ENCODE measurements around the gene ASGR2.

The ASGR2 gene

DNA sequence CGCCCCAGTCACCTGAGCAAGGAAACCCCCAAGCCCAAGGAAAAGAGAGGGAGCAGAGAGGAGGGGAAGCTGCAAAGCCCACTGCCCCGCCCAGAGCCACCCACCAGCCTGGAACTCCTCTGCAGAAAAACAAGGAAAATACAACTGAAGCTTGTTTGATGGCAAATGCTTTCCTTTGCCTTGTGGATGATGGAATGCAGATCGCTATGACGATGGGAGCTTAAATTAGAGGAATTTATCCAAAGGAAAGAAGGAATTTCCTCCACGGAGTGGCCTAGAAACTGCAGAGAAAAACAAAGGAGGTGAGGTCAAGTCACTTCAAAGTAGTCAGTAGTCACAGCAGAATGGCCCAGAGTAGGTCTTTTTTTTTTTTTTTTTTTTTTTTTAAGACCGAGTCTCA lies 31.5 kb upstream of the ASGR2 start:
- H3K79me2 ChIP-seq (ENCODE audit: insufficient read depth, low read depth): no peaks in the 10 kb centered on the region
- H3K4me1 ChIP-seq (ENCODE audit: low read depth, poor library complexity, severe bottlenecking): no peaks in the 10 kb centered on the region
- no peaks in the 10 kb centered on the region for H4K20me1 ChIP-seq (ENCODE audit: insufficient read depth)
- no peaks in the 10 kb centered on the region for H3K36me3 ChIP-seq (ENCODE audit: insufficient read depth)
- H3K27ac ChIP-seq: no peak overlapping the region
- no peak overlapping the region for H3K9ac ChIP-seq
- H3K27me3 ChIP-seq (ENCODE audit: insufficient read depth, low read depth): no peaks in the 10 kb centered on the region
- no peak overlapping the region for H3K4me2 ChIP-seq
- TF ChIP-seq, protein P1, sequence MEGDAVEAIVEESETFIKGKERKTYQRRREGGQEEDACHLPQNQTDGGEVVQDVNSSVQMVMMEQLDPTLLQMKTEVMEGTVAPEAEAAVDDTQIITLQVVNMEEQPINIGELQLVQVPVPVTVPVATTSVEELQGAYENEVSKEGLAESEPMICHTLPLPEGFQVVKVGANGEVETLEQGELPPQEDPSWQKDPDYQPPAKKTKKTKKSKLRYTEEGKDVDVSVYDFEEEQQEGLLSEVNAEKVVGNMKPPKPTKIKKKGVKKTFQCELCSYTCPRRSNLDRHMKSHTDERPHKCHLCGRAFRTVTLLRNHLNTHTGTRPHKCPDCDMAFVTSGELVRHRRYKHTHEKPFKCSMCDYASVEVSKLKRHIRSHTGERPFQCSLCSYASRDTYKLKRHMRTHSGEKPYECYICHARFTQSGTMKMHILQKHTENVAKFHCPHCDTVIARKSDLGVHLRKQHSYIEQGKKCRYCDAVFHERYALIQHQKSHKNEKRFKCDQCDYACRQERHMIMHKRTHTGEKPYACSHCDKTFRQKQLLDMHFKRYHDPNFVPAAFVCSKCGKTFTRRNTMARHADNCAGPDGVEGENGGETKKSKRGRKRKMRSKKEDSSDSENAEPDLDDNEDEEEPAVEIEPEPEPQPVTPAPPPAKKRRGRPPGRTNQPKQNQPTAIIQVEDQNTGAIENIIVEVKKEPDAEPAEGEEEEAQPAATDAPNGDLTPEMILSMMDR (conservative IDR thresholded peaks at IDR 0.05; ENCODE audit: low read depth, low read length): no peak
- no peak overlapping the region for H2AFZ ChIP-seq (ENCODE audit: low read depth)
- no peak overlapping the region for H3K4me3 ChIP-seq (IDR thresholded peaks at IDR 0.05; ENCODE audit: insufficient read depth, low read depth, low read length)

- TF ChIP-seq, protein P1 (conservative IDR thresholded peaks at IDR 0.05; ENCODE audit: low read depth, low read length): no peak
- H4K20me1 ChIP-seq (ENCODE audit: insufficient read depth): no peaks in the 10 kb centered on the region
- H2AFZ ChIP-seq (ENCODE audit: low read depth): no peak overlapping the region
- no peaks in the 10 kb centered on the region for H3K79me2 ChIP-seq (ENCODE audit: insufficient read depth, low read depth)
- H3K4me3 ChIP-seq (IDR thresholded peaks at IDR 0.05; ENCODE audit: insufficient read depth, low read depth, low read length): no peak overlapping the region
- no peaks in the 10 kb centered on the region for H3K36me3 ChIP-seq (ENCODE audit: insufficient read depth)
- no peak overlapping the region for H3K27ac ChIP-seq
- no peaks in the 10 kb centered on the region for H3K4me1 ChIP-seq (ENCODE audit: low read depth, poor library complexity, severe bottlenecking)
- H3K27me3 ChIP-seq (ENCODE audit: insufficient read depth, low read depth): no peaks in the 10 kb centered on the region
- no peak overlapping the region for H3K9ac ChIP-seq
- no peak overlapping the region for H3K4me2 ChIP-seq
Measured at GRCh38 chr17:7144213-7144612, 29.6 kb upstream of the ASGR2 start.

DNA sequence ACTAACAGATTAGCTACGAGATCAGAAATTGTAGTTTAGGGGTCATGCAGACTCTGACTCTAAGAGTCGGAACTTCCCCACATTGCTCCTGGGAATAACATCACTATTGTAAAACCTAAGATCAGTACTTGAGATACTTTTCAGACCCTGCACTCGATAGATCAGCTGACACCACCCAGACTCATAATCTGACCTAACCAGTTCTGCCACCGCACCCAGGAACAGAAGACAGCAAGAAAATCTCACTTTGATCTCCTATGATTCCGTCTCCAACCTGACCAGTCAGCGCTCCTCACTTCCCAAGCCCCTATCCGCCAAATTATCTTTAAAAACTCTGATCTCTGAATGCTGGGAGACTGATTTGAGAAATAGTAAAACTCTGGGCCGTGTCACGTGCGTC lies 27.2 kb upstream of the ASGR2 start:
- no peaks in the 10 kb centered on the region for H3K4me1 ChIP-seq (ENCODE audit: low read depth, poor library complexity, severe bottlenecking)
- H3K36me3 ChIP-seq (ENCODE audit: insufficient read depth): no peaks in the 10 kb centered on the region
- H3K27ac ChIP-seq: no peak overlapping the region
- no peak overlapping the region for H3K9ac ChIP-seq
- no peaks in the 10 kb centered on the region for H3K79me2 ChIP-seq (ENCODE audit: insufficient read depth, low read depth)
- TF ChIP-seq, protein P1 (conservative IDR thresholded peaks at IDR 0.05; ENCODE audit: low read depth, low read length): no peak
- no peak overlapping the region for H2AFZ ChIP-seq (ENCODE audit: low read depth)
- no peaks in the 10 kb centered on the region for H4K20me1 ChIP-seq (ENCODE audit: insufficient read depth)
- H3K4me3 ChIP-seq (IDR thresholded peaks at IDR 0.05; ENCODE audit: insufficient read depth, low read depth, low read length): no peak overlapping the region
- H3K27me3 ChIP-seq (ENCODE audit: insufficient read depth, low read depth): no peaks in the 10 kb centered on the region
- H3K4me2 ChIP-seq: no peak overlapping the region

GRCh38 chr17:7139400-7139799 lies 24.8 kb upstream of the ASGR2 start:
- H3K4me2 ChIP-seq: no peak overlapping the region
- no peak overlapping the region for H2AFZ ChIP-seq (ENCODE audit: low read depth)
- no peaks in the 10 kb centered on the region for H3K36me3 ChIP-seq (ENCODE audit: insufficient read depth)
- TF ChIP-seq, protein P1 (conservative IDR thresholded peaks at IDR 0.05; ENCODE audit: low read depth, low read length): no peak
- H4K20me1 ChIP-seq (ENCODE audit: insufficient read depth): no peaks in the 10 kb centered on the region
- H3K27me3 ChIP-seq (ENCODE audit: insufficient read depth, low read depth): no peaks in the 10 kb centered on the region
- H3K27ac ChIP-seq: no peak overlapping the region
- H3K79me2 ChIP-seq (ENCODE audit: insufficient read depth, low read depth): no peaks in the 10 kb centered on the region
- no peak overlapping the region for H3K4me3 ChIP-seq (IDR thresholded peaks at IDR 0.05; ENCODE audit: insufficient read depth, low read depth, low read length)
- no peaks in the 10 kb centered on the region for H3K4me1 ChIP-seq (ENCODE audit: low read depth, poor library complexity, severe bottlenecking)
- H3K9ac ChIP-seq: no peak overlapping the region

Data from KMS-11 (cell line).